GM04504 (cell line): Measurements from ENCODE around the gene CMSS1.

Experiments used
- DNase-seq: peaks from one replicate; pipeline ENCODE4 v3.0.0-alpha.2; 2012; ENCODE audit warnings: low read depth

Gene CMSS1

GRCh38 chr3:100107221-100107814 lies 289.7 kb downstream of the CMSS1 start:
- DNase-seq: no peak

GRCh38 chr3:100108464-100109079 lies 290.9 kb downstream of the CMSS1 start:
- DNase-seq: no peak

- no peak for DNase-seq
Observed at GRCh38 chr3:100110162-100110561, 292.5 kb downstream of the CMSS1 start.

DNA sequence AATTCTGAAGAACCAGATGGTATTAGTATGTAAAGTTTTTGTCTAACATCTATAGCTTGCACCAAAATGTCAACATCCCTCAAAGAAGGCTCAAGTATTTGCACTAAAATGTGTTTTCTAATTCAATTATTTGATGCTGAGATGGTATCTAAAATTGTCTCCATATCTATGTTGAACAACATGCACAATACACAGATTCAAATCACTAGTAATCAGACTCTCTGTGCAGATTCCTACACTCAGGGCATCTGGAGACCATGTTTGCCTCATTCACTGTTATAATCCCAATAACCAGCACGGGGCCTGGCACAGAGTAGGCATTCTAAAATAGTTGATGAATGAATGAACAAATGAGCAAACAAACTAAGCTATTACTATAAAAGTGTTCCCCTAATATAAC lies 294.1 kb downstream of the CMSS1 start:
- DNase-seq: no peak

- no peak for DNase-seq
Observed at GRCh38 chr3:100113723-100114412, 296.2 kb downstream of the CMSS1 start.

GRCh38 chr3:100114413-100115030 lies 296.9 kb downstream of the CMSS1 start, which contains the start of gene FILIP1L:
Gene FILIP1L (minus strand): TSS chr3:100114501.
- DNase-seq: no peak

DNA sequence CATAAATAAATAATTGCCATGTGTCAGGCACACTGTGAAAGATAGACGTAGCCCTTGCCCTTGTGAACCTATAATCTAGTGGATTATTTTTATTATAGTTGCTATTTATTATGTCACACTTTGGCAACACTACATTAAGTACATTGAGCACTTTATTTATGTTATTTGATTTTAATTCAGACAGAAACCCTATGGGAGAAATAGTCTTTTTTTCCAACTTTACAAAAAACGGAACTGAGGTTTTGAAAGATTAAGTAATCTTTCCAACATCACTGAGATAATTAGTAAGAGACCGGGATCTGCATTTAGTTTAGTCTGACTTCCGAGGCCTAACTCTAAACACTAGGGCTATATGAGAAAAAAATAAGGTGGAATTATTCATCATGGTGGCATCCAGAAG lies 299.4 kb downstream of the CMSS1 start:
- no peak for DNase-seq

DNA sequence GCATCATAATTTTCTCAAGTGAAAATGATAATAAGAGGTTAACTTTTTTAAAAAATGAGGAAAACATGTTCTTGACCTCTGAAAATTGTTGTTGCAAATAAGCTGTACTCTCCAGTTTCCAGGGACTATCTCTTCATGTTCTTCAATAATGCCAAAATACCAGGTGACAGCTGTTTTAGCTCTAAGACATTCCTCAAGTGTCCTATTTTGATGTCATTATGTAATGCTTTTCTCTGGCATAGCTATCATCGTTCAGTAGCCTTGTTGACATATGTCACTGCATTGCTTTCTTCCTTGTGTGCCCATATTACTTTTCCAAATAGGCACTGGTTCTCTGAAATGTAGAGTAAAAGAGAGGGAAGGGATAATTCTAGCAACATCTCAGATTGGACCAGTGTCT lies 302.4 kb downstream of the CMSS1 start:
- DNase-seq: no peak

DNA sequence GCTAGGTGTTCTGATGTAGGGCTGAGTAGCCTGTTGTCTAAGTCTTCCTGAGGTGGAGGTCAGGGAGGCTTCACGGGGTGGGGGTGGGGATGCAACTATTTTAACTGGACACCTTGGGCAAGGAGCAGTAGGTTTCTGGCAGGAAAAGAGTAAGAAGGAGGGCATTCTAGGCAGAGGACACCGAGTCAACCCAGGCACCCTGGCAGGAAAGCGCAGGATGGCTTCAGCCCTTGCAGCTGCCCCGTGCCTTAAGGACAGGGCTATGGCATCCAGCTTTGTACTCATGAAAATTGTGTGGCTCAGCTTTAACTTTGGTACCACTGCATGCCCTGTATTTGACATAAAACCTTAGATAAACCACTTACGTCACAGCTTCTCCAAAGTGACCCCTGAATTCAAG lies 303.0 kb downstream of the CMSS1 start:
- no peak for DNase-seq

DNA sequence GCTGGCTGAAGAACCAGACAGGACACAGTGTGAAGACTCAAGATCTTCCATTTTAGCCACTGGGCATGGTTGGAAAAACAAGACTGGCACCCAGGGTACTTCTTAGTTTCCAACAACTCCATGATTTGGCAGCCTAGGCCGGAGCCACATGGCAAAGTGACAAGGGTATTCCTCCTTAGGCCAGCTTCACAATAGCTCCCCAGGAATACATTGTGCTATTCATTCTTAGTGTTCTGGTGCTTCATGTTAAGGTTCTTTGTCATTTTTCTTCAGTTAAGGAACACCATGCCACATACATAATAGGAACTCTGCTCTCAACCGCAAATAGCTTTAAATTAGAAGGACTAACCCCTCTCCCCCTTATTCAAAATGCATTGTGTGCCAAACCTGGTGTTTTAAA lies 304.7 kb downstream of the CMSS1 start:
- DNase-seq: no peak

DNA sequence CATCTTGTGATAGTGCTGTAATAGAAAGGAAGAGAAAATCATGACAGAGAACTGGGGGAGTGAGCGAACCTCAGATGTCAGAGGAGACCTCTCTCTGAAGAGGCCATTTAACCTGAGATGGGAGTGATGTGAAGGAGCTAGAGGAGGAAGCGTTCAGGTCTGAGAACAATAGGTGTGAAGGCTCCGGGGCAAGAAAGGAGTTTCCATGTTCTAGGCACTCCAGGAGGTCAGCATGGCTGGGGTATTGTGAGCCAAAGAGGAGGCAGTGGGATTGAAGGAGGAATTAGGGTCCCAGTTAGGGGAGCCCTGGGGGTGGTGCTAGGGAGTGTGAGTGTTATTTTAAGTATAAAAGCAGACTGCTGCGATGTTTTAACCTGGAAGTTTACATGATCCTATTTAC lies 305.4 kb downstream of the CMSS1 start:
- no peak for DNase-seq

DNA sequence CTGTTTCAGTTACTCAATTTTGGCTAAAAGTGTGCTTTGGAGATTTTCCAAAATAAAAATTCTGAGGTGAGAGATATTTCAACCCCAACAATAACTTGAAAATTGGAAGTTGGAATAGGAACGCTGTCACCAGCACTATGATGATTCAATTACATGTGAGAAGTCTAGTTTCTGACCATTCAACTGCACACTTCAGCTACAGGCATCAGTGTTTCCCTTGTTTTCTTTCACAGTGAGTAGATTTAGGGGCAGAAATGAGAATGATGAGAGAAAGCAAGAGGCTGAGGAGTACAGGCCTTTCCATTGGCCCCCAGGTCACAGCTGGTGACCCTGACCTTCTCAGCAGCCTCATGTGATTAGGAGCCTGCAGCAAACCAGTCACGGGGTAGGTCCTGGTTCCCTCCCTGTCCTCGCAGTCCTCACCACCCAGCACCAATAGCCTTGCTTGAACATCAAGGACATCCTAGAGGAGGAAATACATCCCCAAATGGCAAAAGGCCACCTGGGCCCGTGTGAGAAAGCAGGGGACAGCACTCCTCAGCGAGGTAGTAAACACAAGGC lies 306.6 kb downstream of the CMSS1 start:
- no peak for DNase-seq

GRCh38 chr3:100125161-100125938 lies 307.7 kb downstream of the CMSS1 start:
- DNase-seq: no peak

- no peak for DNase-seq
Observed at GRCh38 chr3:100127792-100128191, 310.1 kb downstream of the CMSS1 start.

GRCh38 chr3:100128565-100128964 lies 310.9 kb downstream of the CMSS1 start:
- no peak for DNase-seq

- DNase-seq: no peak
Observed at GRCh38 chr3:100129941-100130340, 312.3 kb downstream of the CMSS1 start.

DNA sequence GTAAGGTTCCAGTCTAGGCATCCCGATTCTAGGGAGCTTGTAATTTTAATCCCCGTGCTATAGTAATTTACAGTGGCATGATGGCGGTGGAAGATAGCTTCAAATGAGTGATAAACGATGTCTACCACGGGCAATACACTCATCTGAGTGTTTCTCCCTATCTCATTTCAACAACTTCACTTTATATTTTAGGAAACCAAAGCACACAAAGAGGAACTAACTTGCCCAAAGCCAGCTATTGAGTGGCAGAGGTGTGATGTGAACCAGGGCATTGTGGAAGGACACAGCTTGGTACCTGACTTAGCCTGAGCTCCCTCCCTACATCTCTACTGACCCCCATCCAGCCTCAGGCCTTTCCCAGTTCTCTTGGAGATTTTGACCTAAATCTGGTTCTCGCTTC lies 313.6 kb downstream of the CMSS1 start:
- DNase-seq: no peak

DNA sequence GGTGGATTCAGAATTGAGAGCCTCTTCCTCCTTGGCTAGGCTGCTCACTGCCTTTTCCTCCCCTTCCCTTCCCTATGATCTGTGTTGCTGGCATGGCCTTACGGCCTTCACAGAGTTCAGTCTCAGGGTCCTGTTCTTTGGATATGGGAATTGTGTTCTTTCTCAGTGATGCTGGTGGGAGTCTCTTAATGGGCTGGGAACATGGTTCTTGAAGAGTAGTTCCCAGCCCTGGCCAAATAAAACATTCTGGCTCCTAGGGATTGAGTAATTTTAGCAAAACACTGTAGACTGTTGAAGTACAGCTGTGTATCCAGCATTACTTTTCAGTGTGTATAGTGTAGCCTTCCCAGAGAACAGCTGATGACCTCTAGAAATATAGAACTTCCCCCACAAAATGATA lies 319.3 kb downstream of the CMSS1 start:
- DNase-seq: no peak

DNA sequence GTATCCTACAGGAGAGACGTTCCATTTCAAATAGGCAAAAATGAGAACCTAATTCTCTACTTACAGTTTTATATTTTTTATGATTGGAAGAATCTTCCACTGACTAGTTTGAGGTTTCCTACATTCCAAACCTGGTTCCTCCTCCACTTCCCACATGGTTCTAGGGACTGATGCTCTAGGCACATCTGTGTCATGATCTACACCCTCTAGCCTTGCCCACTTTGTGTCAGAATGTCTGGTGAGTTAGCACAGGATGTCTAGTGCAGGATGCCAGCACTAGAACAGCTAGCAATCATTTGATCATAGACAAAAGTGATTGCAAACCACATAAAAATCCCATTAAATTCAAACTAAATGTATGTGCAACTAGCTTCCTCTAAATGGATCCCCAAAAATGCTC lies 323.3 kb downstream of the CMSS1 start:
- DNase-seq: no peak

DNA sequence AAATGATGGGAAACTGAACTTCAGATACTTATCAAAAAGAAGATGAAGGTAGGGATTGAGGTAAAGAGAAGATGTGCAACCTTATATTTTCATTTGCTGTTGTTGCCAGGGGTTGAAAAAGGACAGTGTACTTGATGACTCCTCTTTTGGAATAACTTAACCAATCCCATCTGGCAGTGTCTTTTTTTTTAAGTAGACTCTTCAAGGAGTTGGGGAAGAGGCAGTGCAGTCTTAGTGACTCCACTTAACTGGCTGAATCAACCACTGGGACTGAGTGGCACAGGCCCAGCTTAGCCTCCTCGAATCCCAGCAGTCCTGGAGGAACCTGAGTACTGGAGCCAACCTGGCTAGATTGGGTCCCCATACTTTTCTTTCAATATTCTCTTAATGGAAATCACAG lies 323.9 kb downstream of the CMSS1 start:
- DNase-seq: no peak

DNA sequence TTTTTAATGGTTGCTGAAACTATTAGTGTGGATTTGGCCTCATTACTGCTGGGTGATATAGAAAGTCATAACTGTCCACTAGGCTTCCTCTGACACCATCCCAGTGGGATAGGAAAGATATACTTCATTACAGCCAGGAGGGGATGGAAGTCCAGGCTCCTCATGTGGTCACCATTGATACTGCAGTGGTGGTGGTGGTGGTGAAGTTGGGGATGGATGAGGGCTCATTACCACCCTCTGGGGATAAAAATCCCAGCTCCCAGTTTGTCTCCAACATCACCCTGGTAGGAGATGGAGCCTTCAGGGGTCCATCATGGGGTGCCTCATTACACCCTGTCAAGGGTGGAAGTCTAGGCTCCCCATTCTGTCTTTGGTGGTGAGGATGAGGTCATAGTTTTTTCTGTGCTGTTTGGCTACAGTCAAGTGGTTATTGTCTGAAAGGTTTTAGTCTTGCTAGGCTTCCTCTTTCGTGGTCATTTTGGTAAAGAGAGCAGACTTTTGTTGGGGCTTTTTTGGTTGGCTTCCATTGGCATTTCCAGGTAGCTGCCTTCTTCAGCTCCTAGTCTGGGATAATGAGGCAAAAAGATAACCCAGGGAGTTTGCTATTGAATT lies 326.7 kb downstream of the CMSS1 start:
- DNase-seq: no peak

- no peak for DNase-seq
Observed at GRCh38 chr3:100149130-100149529, 331.5 kb downstream of the CMSS1 start.
